ENCODE results near the gene TEX13B.

Gene TEX13B

GRCh38 chrX:107935664-107936433 lies 46.3 kb downstream of the TEX13B start:
- DNase-seq: no peak

- DNase-seq: no peak
Observed at GRCh38 chrX:107935200-107935599, 47.0 kb downstream of the TEX13B start.

GRCh38 chrX:107934262-107934661 lies 47.9 kb downstream of the TEX13B start:
- no peak for DNase-seq
